ENCODE data around the gene EML6.
"Not testable (repeated sequence)": the region's sequence is repeated elsewhere in the genome, so short reads cannot be mapped to it uniquely, and the experiment has no call there.

The EML6 gene

GRCh38 chr2:54969940-54970338 lies 246.5 kb downstream of the EML6 start:
- no peak for DNase-seq

- DNase-seq = no peak
Measured at GRCh38 chr2:54975175-54975574, 251.7 kb downstream of the EML6 start.

- no peak for DNase-seq
Measured at GRCh38 chr2:54975598-54976492, 252.4 kb downstream of the EML6 start.

- DNase-seq = no peak
Measured at GRCh38 chr2:54977149-54977548, 253.7 kb downstream of the EML6 start.

- peak; percentile 23 for DNase-seq
Measured at GRCh38 chr2:54979321-54980044, 256.0 kb downstream of the EML6 start.

- no peak for DNase-seq
Measured at GRCh38 chr2:54981385-54981784, 257.9 kb downstream of the EML6 start.

GRCh38 chr2:54983345-54984220 lies 260.1 kb downstream of the EML6 start:
- DNase-seq = no peak

GRCh38 chr2:54984476-54984875 lies 261.0 kb downstream of the EML6 start:
- no peak for DNase-seq

- DNase-seq = no peak
Measured at GRCh38 chr2:54986264-54986663, 262.8 kb downstream of the EML6 start.

- no peak for DNase-seq
Measured at GRCh38 chr2:54988612-54989011, 265.1 kb downstream of the EML6 start.

- DNase-seq = not testable (repeated sequence)
Measured at GRCh38 chr2:54990694-54991093, 267.2 kb downstream of the EML6 start.

GRCh38 chr2:54995553-54995952 lies 272.1 kb downstream of the EML6 start:
- DNase-seq = no peak

GRCh38 chr2:54997826-54998225 lies 274.4 kb downstream of the EML6 start:
- no peak for DNase-seq

GRCh38 chr2:54999182-54999581 lies 275.7 kb downstream of the EML6 start:
- no peak for DNase-seq

GRCh38 chr2:55000341-55000740 lies 276.9 kb downstream of the EML6 start:
- DNase-seq = no peak

- DNase-seq = no peak
Measured at GRCh38 chr2:55001716-55002115, 278.3 kb downstream of the EML6 start.

GRCh38 chr2:55003706-55004639 lies 280.5 kb downstream of the EML6 start:
- DNase-seq = no peak

- DNase-seq = no peak
Measured at GRCh38 chr2:55006306-55006705, 282.8 kb downstream of the EML6 start.

- DNase-seq = no peak
Measured at GRCh38 chr2:55009277-55010060, 286.0 kb downstream of the EML6 start.

GRCh38 chr2:55010149-55010591 lies 286.7 kb downstream of the EML6 start:
- DNase-seq = no peak

GRCh38 chr2:55010915-55011314 lies 287.5 kb downstream of the EML6 start:
- no peak for DNase-seq
